ENCODE results near the gene ZDHHC14.

ZDHHC14 gene

DNA sequence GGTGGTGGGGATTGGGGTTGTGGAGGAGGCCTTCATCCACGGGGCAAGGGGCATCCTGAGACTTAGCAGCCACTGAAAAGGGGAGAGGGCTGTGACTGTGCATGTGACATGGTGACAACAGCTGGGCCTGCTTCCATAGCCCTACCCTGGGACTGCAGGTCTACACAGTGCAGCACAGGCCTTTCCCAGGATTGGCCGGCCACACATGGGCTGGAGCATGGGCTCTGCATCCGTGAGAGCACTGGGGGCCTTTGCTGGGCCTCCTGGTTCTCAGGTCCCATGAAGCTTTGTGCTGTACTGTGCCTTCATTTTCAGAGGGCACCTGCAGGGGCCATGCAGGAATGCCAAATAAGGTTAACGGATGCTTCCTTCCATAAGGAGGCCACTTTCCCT lies 56.0 kb downstream of the ZDHHC14 start:
- no peaks in the 10 kb centered on the region for H3K9me3 ChIP-seq (ENCODE audit: control insufficient read depth, low read length)
- H3K36me3 ChIP-seq (ENCODE audit: control insufficient read depth, insufficient read depth, low read length), result no peaks in the 10 kb centered on the region
- H3K4me1 ChIP-seq (ENCODE audit: control insufficient read depth, insufficient read depth, low read length), result no peaks in the 10 kb centered on the region
- no peak overlapping the region for H3K4me3 ChIP-seq (ENCODE audit: low read length)
- H3K27me3 ChIP-seq (ENCODE audit: control insufficient read depth, insufficient read depth, low read length), result no peaks in the 10 kb centered on the region
- no peak overlapping the region for H3K9ac ChIP-seq (ENCODE audit: low read length)

DNA sequence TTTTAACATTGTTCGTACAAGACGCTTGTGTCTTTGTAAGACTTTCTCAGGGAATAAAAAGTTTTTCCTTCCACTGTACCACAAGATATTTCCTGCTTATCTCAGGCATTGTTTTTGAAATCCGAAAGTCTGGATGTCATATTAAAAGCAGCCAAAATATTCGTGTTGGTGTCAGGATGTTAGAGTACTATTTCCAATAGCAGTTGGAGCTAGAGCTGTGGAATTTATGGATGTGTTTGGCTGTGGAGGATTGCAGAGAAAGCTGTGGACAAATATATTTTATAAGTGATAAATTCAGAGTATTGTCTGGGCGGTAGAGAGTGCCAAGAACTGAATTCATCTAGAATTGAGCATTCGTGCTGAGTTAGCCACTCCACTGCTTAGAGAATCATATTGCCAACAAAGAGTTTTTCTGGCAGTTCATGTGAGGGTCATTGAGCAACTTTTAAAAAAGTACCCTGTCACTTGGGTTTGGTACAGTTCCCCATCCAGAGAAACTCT lies 57.7 kb downstream of the ZDHHC14 start:
- Histone ChIP-seq H3K27me3 (ENCODE audit: control insufficient read depth, insufficient read depth, low read length) (no peaks in the 10 kb centered on the region), H3K36me3 (ENCODE audit: control insufficient read depth, insufficient read depth, low read length) (no peaks in the 10 kb centered on the region), H3K4me3 (ENCODE audit: low read length) (no peak overlapping the region), H3K4me1 (ENCODE audit: control insufficient read depth, insufficient read depth, low read length) (no peaks in the 10 kb centered on the region), H3K9ac (ENCODE audit: low read length) (no peak overlapping the region), H3K9me3 (ENCODE audit: control insufficient read depth, low read length) (no peaks in the 10 kb centered on the region)

DNA sequence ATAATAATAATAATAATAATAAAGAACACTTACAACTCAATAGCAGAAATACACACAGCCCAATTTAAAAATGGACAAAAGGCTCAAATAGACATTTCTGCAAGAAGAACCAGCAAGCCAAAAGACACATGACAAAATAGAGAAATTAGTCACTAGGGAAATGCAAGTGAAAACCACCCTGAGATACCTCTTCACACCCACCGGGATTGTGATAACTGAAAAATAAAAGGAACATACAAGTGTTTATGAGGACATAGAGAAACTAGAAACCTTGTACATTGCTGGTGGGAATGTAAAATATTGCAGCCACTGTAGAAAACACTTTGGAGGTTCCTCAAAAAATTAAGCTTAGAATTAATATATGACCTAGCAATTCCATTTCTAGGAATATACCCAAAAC lies 59.2 kb downstream of the ZDHHC14 start:
- H3K4me3 ChIP-seq (ENCODE audit: low read length), result no peak overlapping the region
- no peaks in the 10 kb centered on the region for H3K27me3 ChIP-seq (ENCODE audit: control insufficient read depth, insufficient read depth, low read length)
- H3K9ac ChIP-seq (ENCODE audit: low read length), result no peak overlapping the region
- H3K4me1 ChIP-seq (ENCODE audit: control insufficient read depth, insufficient read depth, low read length), result no peaks in the 10 kb centered on the region
- no peaks in the 10 kb centered on the region for H3K9me3 ChIP-seq (ENCODE audit: control insufficient read depth, low read length)
- H3K36me3 ChIP-seq (ENCODE audit: control insufficient read depth, insufficient read depth, low read length), result no peaks in the 10 kb centered on the region

DNA sequence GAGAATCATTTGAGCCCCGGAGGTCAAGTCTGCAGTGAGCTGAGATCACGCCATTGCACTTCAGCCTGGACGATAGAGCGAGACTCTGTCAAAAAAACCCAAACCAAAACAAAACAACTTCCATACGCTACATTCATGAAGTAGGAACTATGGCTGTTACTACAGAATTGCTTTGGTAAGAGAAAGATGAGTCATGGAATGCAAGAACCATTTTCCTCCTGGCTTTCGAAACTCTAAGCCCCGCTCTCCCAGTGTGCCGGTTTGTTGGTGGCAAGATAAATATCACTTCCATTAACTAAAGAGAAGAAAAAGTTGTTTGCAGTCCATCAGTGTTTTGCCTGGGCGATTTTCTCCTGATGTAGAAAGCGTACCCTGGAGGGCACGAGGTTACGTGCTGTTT lies 61.3 kb downstream of the ZDHHC14 start:
- Histone ChIP-seq H3K9me3 (ENCODE audit: control insufficient read depth, low read length) (no peaks in the 10 kb centered on the region), H3K4me3 (ENCODE audit: low read length) (no peak overlapping the region), H3K27me3 (ENCODE audit: control insufficient read depth, insufficient read depth, low read length) (no peaks in the 10 kb centered on the region), H3K9ac (ENCODE audit: low read length) (no peak overlapping the region), H3K36me3 (ENCODE audit: control insufficient read depth, insufficient read depth, low read length) (no peaks in the 10 kb centered on the region), H3K4me1 (ENCODE audit: control insufficient read depth, insufficient read depth, low read length) (no peaks in the 10 kb centered on the region)

DNA sequence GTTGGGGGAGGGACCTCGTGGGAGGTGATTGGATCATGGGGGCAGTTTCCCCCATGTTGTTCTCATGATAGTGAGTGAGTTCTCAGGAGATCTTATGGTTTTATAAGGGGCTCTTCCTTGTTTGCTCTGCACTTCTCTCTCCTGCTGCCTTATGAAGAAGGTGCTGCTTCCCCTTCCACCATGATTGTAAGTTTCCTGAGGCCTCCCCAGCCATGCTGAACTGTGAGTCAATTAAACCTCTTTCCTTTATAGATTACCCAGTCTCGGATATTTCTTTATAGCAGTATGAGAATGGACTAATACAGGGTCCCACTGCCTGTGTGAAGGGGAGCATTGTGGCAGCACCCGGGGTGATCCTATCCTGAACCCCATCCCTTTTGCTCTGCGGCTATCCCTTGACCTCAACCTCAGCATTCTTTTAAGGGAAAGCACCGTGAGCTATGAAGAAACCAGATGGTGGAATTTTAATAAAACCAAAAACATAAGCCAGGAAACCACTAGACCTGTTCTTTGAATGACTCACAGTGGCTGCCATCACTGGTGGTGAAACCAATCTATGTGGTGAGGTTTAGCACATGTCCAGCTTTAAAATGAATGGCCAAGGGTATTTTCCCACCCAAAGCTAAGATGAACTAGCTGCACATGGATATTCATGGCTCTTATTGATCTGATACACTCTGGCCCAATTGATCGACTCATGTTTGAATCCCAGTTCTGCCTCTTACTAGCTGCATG lies 62.2 kb downstream of the ZDHHC14 start:
- H3K4me3 ChIP-seq (ENCODE audit: low read length), result no peak overlapping the region
- H3K4me1 ChIP-seq (ENCODE audit: control insufficient read depth, insufficient read depth, low read length), result no peaks in the 10 kb centered on the region
- H3K27me3 ChIP-seq (ENCODE audit: control insufficient read depth, insufficient read depth, low read length), result no peaks in the 10 kb centered on the region
- H3K36me3 ChIP-seq (ENCODE audit: control insufficient read depth, insufficient read depth, low read length), result no peaks in the 10 kb centered on the region
- no peak overlapping the region for H3K9ac ChIP-seq (ENCODE audit: low read length)
- H3K9me3 ChIP-seq (ENCODE audit: control insufficient read depth, low read length), result no peaks in the 10 kb centered on the region

DNA sequence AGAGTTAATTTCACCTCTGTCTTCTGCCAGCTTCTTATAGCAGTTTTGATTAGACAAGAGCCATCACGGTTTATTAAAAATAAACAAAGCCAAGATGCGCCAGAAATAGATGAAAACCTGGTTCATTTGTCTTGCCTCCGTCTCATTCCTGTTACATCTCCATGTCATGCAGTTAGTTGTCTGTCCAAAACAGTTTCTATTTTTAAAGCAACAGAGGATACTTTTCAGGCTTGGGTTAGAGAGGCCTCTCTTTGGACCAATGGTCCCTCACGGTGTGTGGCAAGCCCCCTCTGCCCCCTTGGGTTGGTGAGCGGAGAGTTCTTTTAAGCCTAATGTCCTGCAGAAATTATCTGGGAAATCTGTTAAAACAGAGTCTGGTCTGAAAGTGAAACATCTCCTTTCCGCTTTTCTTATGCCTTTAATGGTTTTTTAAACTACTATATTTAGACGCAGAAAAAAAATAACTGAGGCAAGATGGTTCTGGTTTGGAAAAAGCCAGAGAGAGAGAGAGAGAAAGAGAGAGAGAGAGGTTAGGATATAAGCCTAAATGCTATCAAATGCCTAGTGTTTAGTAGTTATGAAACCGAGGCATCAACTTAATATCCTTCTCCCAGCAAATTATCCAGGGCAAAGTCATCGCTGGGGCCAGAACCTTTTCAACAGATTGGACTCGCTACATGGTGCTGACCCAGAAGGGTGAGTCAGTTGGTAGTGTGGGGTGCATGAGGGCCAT lies 64.5 kb downstream of the ZDHHC14 start:
- no peak overlapping the region for H3K9ac ChIP-seq (ENCODE audit: low read length)
- H3K27me3 ChIP-seq (ENCODE audit: control insufficient read depth, insufficient read depth, low read length), result no peaks in the 10 kb centered on the region
- no peaks in the 10 kb centered on the region for H3K36me3 ChIP-seq (ENCODE audit: control insufficient read depth, insufficient read depth, low read length)
- no peak overlapping the region for H3K4me3 ChIP-seq (ENCODE audit: low read length)
- no peaks in the 10 kb centered on the region for H3K9me3 ChIP-seq (ENCODE audit: control insufficient read depth, low read length)
- peaks cover 8% of the 10 kb centered on the region for H3K4me1 ChIP-seq (ENCODE audit: control insufficient read depth, insufficient read depth, low read length)

DNA sequence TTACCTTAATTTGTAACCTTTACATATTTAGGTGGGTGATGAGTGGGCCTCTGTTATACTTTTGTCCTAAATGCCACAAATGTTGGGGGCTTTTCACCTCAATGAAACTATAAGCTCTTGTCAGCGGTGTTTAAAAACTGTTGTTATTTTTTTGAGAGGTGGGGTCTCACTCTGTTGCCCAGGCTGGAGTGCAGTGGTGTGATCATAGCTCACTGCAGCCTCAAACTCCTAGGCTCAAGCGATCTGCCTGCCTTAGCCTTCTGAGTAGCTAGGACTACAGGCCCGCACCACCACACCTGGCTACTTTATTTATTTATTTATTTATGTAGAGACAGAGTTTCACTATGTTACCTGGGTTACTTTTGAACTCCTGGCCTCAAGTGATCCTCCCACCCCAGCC lies 66.7 kb downstream of the ZDHHC14 start:
- peaks cover 8% of the 10 kb centered on the region for H3K4me1 ChIP-seq (ENCODE audit: control insufficient read depth, insufficient read depth, low read length)
- H3K9me3 ChIP-seq (ENCODE audit: control insufficient read depth, low read length), result no peaks in the 10 kb centered on the region
- no peaks in the 10 kb centered on the region for H3K36me3 ChIP-seq (ENCODE audit: control insufficient read depth, insufficient read depth, low read length)
- H3K27me3 ChIP-seq (ENCODE audit: control insufficient read depth, insufficient read depth, low read length), result no peaks in the 10 kb centered on the region
- no peak overlapping the region for H3K4me3 ChIP-seq (ENCODE audit: low read length)
- H3K9ac ChIP-seq (ENCODE audit: low read length), result no peak overlapping the region

DNA sequence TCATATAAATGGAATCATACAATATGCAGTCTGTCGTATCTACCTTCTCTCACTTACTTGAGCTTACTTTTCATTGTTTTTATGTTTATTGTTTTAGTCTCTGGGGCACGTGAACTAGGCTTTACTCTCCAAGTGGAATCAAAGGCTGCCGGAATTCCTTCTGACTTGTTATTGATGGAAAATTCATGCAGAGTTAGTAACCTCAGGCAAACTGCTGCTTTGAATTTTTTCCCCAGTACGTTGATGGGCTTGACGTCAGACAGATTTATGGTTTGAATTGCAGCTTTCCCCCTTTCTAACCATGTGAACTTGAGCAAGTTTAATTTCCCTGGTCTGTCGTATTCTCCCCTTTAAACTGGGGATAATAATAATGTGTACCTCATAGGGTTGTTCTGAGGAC lies 68.6 kb downstream of the ZDHHC14 start:
- Histone ChIP-seq H3K9ac (ENCODE audit: low read length) (no peak overlapping the region), H3K36me3 (ENCODE audit: control insufficient read depth, insufficient read depth, low read length) (no peaks in the 10 kb centered on the region), H3K27me3 (ENCODE audit: control insufficient read depth, insufficient read depth, low read length) (no peaks in the 10 kb centered on the region), H3K4me1 (ENCODE audit: control insufficient read depth, insufficient read depth, low read length) (peaks cover 8% of the 10 kb centered on the region), H3K9me3 (ENCODE audit: control insufficient read depth, low read length) (no peaks in the 10 kb centered on the region), H3K4me3 (ENCODE audit: low read length) (no peak overlapping the region)

DNA sequence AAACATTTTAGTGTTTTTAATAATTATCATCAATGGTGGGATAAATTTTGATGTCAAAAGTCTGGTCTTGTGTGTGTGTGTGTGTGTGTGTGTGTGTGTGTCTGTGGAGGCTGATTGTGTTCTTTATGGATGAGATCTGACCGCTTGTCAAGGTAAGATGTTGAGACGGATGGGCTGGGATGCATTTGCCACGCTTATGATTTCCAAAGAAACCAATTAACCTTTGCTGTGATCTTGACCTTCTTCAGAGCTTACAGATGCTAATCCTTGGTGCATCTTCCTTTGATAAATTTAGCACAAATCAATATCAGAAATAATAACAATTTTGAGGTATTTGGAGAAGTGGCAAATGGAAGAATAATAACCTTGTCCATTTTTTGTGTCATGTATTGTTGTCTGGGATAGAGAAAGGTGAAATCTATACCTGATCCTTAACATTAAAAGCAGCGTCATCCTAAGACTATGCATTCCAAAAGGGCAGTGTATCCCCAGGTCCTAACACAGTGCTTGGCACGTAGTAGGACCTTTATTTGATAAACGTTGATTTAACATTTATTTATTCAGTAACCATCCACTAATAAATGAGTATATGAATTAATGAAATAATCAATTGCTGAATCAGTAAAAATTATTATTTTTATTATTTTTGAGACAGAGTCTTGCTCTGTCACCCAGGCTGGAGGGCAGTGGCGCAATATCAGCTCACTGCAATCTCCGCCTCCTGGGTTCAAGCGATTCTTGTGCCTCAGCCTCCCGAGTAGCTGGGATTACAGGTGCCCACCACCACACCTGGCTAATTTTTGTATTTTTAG lies 70.1 kb downstream of the ZDHHC14 start:
- peaks cover 8% of the 10 kb centered on the region for H3K4me1 ChIP-seq (ENCODE audit: control insufficient read depth, insufficient read depth, low read length)
- H3K36me3 ChIP-seq (ENCODE audit: control insufficient read depth, insufficient read depth, low read length), result no peaks in the 10 kb centered on the region
- H3K9ac ChIP-seq (ENCODE audit: low read length), result no peak overlapping the region
- no peaks in the 10 kb centered on the region for H3K27me3 ChIP-seq (ENCODE audit: control insufficient read depth, insufficient read depth, low read length)
- H3K9me3 ChIP-seq (ENCODE audit: control insufficient read depth, low read length), result no peaks in the 10 kb centered on the region
- no peak overlapping the region for H3K4me3 ChIP-seq (ENCODE audit: low read length)

DNA sequence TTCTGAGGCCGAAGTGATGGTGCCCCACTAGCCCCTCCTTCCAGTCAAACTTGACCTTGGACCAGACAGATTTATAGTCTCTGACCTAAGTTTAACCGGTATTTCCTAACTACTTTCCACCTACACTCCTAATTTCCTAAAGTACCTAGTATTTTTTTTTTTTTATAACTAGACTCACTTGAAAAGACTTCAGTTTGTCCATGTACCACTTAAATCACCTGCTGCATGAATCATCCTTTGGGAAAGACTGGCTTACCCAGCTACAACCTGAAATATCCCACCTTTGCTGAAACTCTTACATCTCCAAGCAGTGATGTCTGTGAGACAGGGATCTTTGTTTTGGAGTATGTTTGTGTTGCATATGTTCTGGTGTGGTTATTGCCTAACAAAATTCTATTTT lies 71.1 kb downstream of the ZDHHC14 start:
- H3K36me3 ChIP-seq (ENCODE audit: control insufficient read depth, insufficient read depth, low read length), result no peaks in the 10 kb centered on the region
- H3K4me1 ChIP-seq (ENCODE audit: control insufficient read depth, insufficient read depth, low read length), result peaks cover 8% of the 10 kb centered on the region
- no peaks in the 10 kb centered on the region for H3K9me3 ChIP-seq (ENCODE audit: control insufficient read depth, low read length)
- H3K27me3 ChIP-seq (ENCODE audit: control insufficient read depth, insufficient read depth, low read length), result no peaks in the 10 kb centered on the region
- no peak overlapping the region for H3K9ac ChIP-seq (ENCODE audit: low read length)
- H3K4me3 ChIP-seq (ENCODE audit: low read length), result no peak overlapping the region

DNA sequence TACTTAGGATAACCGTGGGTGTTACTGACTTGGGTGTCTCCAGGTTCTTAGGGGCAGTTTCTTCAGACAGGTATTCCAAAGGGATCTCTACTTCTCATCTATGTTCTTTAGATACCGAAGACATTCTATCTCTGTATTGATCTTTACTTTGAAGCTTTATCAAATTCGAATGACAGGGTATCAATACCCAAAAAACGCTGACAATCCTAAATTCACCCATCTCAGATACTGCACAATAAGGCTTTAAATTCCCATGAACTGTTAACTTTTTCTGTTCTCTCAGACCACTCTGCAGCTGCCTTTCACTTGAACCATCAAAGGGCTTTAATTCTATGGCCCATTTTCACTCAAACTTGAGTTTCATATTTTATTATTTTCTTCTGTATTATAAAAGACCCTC lies 72.1 kb downstream of the ZDHHC14 start:
- H3K36me3 ChIP-seq (ENCODE audit: control insufficient read depth, insufficient read depth, low read length), result no peaks in the 10 kb centered on the region
- no peaks in the 10 kb centered on the region for H3K27me3 ChIP-seq (ENCODE audit: control insufficient read depth, insufficient read depth, low read length)
- H3K4me3 ChIP-seq (ENCODE audit: low read length), result no peak overlapping the region
- no peak overlapping the region for H3K9ac ChIP-seq (ENCODE audit: low read length)
- H3K4me1 ChIP-seq (ENCODE audit: control insufficient read depth, insufficient read depth, low read length), result peaks cover 8% of the 10 kb centered on the region
- H3K9me3 ChIP-seq (ENCODE audit: control insufficient read depth, low read length), result no peaks in the 10 kb centered on the region

DNA sequence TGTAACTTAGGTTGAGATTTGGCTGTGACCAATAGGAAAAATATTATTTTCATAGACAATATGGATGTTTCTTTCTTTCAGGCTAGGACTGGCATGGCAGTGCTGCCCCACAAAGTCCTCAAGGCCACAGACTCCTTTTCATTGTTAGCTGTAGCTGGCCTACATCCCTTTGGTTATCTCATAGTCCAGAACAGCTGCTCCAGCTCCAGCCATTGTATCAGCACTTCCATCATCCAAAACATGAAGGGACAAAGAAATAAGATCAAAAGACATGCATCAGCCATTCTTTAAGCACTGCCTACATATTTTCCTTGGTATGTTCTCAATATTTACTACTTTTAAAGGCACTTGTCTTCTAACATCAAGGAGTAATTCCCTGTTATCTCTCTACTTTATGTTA lies 73.0 kb downstream of the ZDHHC14 start:
- Histone ChIP-seq H3K4me1 (ENCODE audit: control insufficient read depth, insufficient read depth, low read length) (peaks cover 8% of the 10 kb centered on the region), H3K27me3 (ENCODE audit: control insufficient read depth, insufficient read depth, low read length) (no peaks in the 10 kb centered on the region), H3K36me3 (ENCODE audit: control insufficient read depth, insufficient read depth, low read length) (no peaks in the 10 kb centered on the region), H3K4me3 (ENCODE audit: low read length) (no peak overlapping the region), H3K9me3 (ENCODE audit: control insufficient read depth, low read length) (no peaks in the 10 kb centered on the region), H3K9ac (ENCODE audit: low read length) (no peak overlapping the region)

All from mucosa of stomach (tissue), 1 donor.